Erythroblast (primary cell): Measurements from ENCODE around the gene MELK.
"Not testable (repeated sequence)": the region's sequence is repeated elsewhere in the genome, so short reads cannot be mapped to it uniquely, and the experiment has no call there.

Experiments used
- DNase-seq, 2 experiments: peaks; one replicate each; lab custom pipeline; 2025; lab: John Stamatoyannopoulos, UW
- GATA1 ChIP-seq: IDR thresholded peaks from 2 replicates; pipeline ENCODE4 v1.6.1; 2011; ENCODE audit warnings: low read depth, mild to moderate bottlenecking, control low read depth, low read length, moderate library complexity
- POLR2A ChIP-seq: IDR thresholded peaks from 2 replicates; pipeline ENCODE4 v1.6.1; 2011; ENCODE audit warnings: mild to moderate bottlenecking, low read length

Gene MELK

GRCh38 chr9:36572515-36573418 lies at the start of gene MELK:
TSS of gene MELK (plus strand) at chr9:36572895. CDS start at chr9:36581682, 8,787 bp downstream.
- TF ChIP-seq GATA1 (no peak), POLR2A (peak; percentile 89)
- DNase-seq = peak; percentile 88 to 90

GRCh38 chr9:36530224-36530623 lies 42.5 kb upstream of the MELK start:
- TF ChIP-seq POLR2A (no peak), GATA1 (no peak)
- DNase-seq = no peak

GRCh38 chr9:36532353-36532752 lies 40.3 kb upstream of the MELK start:
- no peak for DNase-seq
- no peak for TF ChIP-seq GATA1
- no peak for TF ChIP-seq POLR2A

- not testable (repeated sequence) for DNase-seq
These were observed 39.0 kb upstream of the MELK start for GRCh38 chr9:36533726-36534125.

DNA sequence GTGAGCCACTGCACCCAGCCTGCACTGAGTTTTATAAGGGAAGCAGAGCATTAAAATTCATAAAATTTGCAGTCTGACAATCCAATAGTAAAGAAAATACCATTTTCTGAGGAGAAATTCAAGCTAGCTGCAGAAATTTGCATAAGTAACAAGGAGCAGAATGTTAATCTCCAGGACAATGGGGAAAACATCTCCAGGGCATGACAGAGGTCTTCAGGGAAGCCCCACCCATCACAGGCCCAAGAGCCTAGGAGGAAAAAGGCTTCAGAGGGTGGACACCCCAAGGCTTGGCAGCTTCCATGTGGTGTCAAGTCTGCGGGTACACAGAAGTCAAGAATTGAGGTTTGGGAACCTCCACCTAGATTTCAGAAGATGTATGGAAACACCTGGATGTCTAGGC lies 37.6 kb upstream of the MELK start:
- TF ChIP-seq POLR2A = no peak
- no peak for TF ChIP-seq GATA1
- DNase-seq = no peak

GRCh38 chr9:36537861-36538260 lies 34.8 kb upstream of the MELK start:
- DNase-seq = no peak
- TF ChIP-seq POLR2A = no peak
- no peak for TF ChIP-seq GATA1

- TF ChIP-seq POLR2A = no peak
- TF ChIP-seq GATA1 = no peak
- DNase-seq = no peak
These were observed 30.3 kb upstream of the MELK start for GRCh38 chr9:36542355-36542754.

DNA sequence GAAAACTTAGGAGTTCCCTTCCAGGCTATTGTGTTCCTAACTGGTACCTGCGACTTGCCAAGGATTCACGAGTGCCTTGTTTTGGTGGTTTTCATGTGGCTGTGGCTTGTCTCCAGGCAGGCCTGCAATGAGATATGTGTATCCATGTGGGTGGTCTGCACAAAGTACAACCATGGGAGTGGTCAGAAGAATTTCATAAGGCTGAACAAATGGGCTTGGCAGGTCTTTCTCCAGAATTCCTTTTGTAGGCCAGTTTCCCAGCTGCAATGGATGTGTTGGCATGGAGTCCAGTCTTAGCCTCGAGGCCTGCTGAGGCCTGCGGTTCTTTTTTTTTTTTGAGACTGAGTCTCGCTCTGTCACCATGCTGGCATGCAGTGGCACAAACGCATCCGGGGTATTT lies 28.8 kb upstream of the MELK start:
- TF ChIP-seq GATA1 (no peak), POLR2A (no peak)
- DNase-seq = no peak

DNA sequence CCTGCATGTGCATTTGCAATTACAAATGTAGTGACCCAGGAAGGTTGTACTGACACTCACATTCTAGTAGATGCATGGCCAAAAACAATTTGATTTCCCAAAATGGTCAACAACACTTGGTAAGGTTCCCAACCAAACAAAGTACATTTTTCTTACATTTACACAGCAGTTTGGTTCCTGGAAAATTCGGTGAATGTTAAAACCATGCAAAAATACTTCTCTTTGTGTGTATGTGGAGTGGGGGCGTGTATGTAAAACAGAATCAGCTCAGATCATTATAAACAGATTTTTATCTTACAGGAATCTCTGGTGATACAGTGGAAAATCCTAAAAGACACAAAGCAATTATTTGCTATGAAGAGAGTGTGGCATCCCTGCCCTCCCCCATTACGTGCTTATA lies 25.1 kb upstream of the MELK start:
- DNase-seq = no peak
- TF ChIP-seq POLR2A = no peak
- TF ChIP-seq GATA1 = no peak

DNA sequence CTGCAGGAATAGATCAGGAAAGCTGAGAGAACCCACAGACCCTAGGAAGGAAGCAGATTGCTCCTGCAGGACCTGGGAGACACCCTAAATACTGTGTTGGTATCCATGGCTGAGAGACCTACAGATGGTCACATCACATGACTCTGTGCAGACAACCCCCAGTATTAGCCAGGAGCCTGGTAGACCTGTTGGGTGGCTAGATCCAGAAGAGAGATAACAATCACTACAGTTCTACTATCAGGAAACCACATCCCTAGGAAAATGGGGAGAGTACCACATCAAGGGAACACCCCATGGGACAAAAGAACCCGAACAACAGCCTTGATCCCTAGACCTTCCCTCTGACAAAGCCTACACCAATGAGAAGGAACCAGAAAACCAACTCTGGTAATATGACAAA lies 24.2 kb upstream of the MELK start:
- DNase-seq = no peak
- TF ChIP-seq POLR2A (no peak), GATA1 (no peak)

DNA sequence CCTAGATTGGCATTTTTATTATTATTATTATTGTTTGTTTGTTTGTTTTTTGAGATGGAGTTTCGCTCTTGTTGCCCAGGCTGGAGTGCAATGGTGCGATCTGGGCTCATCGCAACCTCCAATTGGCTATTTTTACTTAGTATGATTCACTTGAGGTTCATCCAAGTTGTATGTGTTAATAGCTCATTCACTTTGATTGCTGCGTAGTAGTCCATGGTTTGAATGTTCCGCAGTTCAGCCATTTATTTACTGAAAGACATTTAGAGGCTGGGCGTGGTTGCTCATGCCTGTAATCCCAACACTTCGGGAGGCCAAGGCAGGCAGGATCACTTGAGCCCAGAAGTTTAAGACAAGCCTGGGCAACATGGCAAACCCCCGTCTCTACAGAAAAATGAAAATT lies 22.6 kb upstream of the MELK start:
- DNase-seq = no peak
- TF ChIP-seq POLR2A (no peak), GATA1 (no peak)

DNA sequence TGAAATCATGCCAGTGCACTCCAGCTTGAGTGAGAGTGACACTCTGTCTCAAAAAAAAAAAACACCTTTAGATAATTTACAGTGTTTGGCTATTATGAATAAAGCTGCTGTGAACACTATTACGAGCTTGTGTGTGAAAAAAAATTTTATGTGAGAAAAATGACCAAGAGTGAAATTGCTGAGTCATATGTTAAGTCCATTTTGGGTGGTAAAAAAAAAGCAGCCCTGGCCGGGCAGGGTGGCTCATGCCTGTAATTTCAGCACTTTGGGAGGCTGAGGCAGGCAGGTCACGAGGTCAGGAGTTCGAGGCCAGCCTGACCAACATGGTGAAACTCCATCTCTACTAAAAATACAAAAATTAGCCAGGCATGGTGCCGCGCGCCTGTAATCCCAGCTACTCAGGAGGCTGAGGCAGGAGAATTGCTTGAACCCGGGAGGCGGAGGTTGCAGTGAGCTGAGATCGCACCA lies 22.0 kb upstream of the MELK start:
- not testable (repeated sequence) for DNase-seq

DNA sequence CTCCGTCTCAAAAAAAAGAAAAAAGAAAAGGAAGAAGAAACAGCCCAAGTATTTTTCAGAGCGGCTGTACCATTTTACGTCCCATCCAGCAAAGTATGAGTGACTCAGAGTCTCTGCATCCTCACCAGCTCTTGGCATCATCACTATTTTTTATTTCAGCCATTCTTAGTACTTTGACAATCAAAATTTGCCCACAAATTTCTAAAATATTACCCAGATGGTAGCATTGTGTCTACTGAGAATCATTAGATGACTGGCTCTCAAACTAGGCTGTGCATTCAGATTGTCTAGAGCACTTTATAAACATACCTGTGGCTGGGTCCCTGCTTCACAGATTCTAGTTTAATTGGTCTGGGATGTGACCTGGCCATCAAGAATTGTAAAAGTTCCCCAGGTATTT lies 21.6 kb upstream of the MELK start:
- DNase-seq = no peak
- TF ChIP-seq POLR2A = no peak
- TF ChIP-seq GATA1 = no peak

GRCh38 chr9:36551910-36552309 lies 20.8 kb upstream of the MELK start:
- DNase-seq = no peak
- TF ChIP-seq GATA1 (no peak), POLR2A (no peak)

GRCh38 chr9:36559036-36559695 lies 13.5 kb upstream of the MELK start:
- TF ChIP-seq POLR2A = no peak
- no peak for TF ChIP-seq GATA1
- DNase-seq = no peak
